ENCODE results near the gene SEMA6A.

GRCh38 chr5:116566251-116566650 is 8.4 kb downstream of the SEMA6A start:
- TF ChIP-seq CTCF (conservative IDR thresholded peaks at IDR 0.05; ENCODE audit: low read depth in 2 of 2) (no peak), EZH2phosphoT487 (IDR thresholded peaks at IDR 0.05; ENCODE audit: unreplicated experiment) (no peak)

All from GM23338 (cell line).